Progenitor cell of endocrine pancreas (in vitro differentiated cells): ENCODE results near the gene TGFBR2. TPM values are rescaled to one million over a fixed set of nuclear protein-coding genes. Genes with fewer than 3 reads are reported as not detected.
A peak's percentile ranks its signal among the peaks of the same experiment; 100 is the strongest.

Experiments
- DNase-seq: peaks from one replicate; pipeline ENCODE4 v3.0.0; 2021; ENCODE audit warnings: low spot score; ENCODE audit not compliant: unreplicated experiment
- H3K27ac Mint-ChIP-seq: 2 replicates; pipeline ENCODE4 v1.8.0; 2021; ENCODE audit warnings: mild to moderate bottlenecking, moderate library complexity, mixed read lengths
- H3K27me3 Mint-ChIP-seq: 2 replicates; pipeline ENCODE4 v1.8.0; 2021; ENCODE audit warnings: mixed read lengths
- H3K36me3 Mint-ChIP-seq: 2 replicates; pipeline ENCODE4 v1.8.0; 2022; ENCODE audit warnings: mixed read lengths; ENCODE audit not compliant: insufficient read depth
- H3K4me1 Mint-ChIP-seq: 2 replicates; pipeline ENCODE4 v1.8.0; 2021; ENCODE audit warnings: low read depth, mixed read lengths
- H3K4me3 Mint-ChIP-seq: 2 replicates; pipeline ENCODE4 v1.8.0; 2021; ENCODE audit warnings: low read depth, mild to moderate bottlenecking, moderate library complexity, mixed read lengths
- H3K9me3 Mint-ChIP-seq: 2 replicates; pipeline ENCODE4 v1.8.0; 2021; ENCODE audit warnings: low read depth, mixed read lengths
- CTCF ChIP-seq: fragments of 200-600 bp; sonication (generic); IDR thresholded peaks from one replicate; pipeline ENCODE4 v1.5.0; 2021; ENCODE audit warnings: antibody characterized with exemption, mild to moderate bottlenecking; ENCODE audit not compliant: unreplicated experiment
- total RNA-seq: library from RNA; stranded (reverse); gene quantifications from 2 replicates; pipeline ENCODE4 v1.2.1, GENCODE V29; 2021

The TGFBR2 gene
- total RNA-seq, 1 donor from 2014 or later: 21.1 TPM

GRCh38 chr3:30632521-30632920, 26.1 kb downstream of the TGFBR2 start:
- Mint-ChIP-seq H3K4me1 (peaks cover 11% of the 10 kb centered on the region), H3K4me3 (no peak overlapping the region), H3K27ac (no peak overlapping the region), H3K9me3 (no peaks in the 10 kb centered on the region), H3K27me3 (no peaks in the 10 kb centered on the region), H3K36me3 (peaks cover 24% of the 10 kb centered on the region)
- TF ChIP-seq CTCF: no peak
- no peak for DNase-seq

- no peak for DNase-seq
- Mint-ChIP-seq H3K27ac (no peak overlapping the region), H3K4me3 (no peak overlapping the region), H3K36me3 (peaks cover 25% of the 10 kb centered on the region), H3K27me3 (no peaks in the 10 kb centered on the region), H3K4me1 (peaks cover 17% of the 10 kb centered on the region), H3K9me3 (no peaks in the 10 kb centered on the region)
- no peak for TF ChIP-seq CTCF
These were observed 27.3 kb downstream of the TGFBR2 start for GRCh38 chr3:30633718-30634117.

GRCh38 chr3:30634761-30635735, 28.6 kb downstream of the TGFBR2 start:
- Mint-ChIP-seq H3K4me1 (peaks cover 15% of the 10 kb centered on the region), H3K27ac (no peak overlapping the region), H3K4me3 (no peak overlapping the region), H3K9me3 (no peaks in the 10 kb centered on the region), H3K36me3 (peaks cover 17% of the 10 kb centered on the region), H3K27me3 (no peaks in the 10 kb centered on the region)
- TF ChIP-seq CTCF: no peak
- DNase-seq: no peak

- TF ChIP-seq CTCF: no peak
- Mint-ChIP-seq H3K4me3 (no peak overlapping the region), H3K27ac (peak overlapping the region; percentile 80), H3K36me3 (peaks cover 10% of the 10 kb centered on the region), H3K27me3 (no peaks in the 10 kb centered on the region), H3K9me3 (no peaks in the 10 kb centered on the region), H3K4me1 (peaks cover 15% of the 10 kb centered on the region)
- DNase-seq: no peak
These were observed 31.2 kb downstream of the TGFBR2 start for GRCh38 chr3:30637310-30638219.
